COR-L47 (cell line): ENCODE results near the gene DDX41.

ENCODE experiments used
- DNase-seq: peaks from one replicate; lab custom pipeline; 2025; lab: John Stamatoyannopoulos, UW

Gene DDX41

DNA sequence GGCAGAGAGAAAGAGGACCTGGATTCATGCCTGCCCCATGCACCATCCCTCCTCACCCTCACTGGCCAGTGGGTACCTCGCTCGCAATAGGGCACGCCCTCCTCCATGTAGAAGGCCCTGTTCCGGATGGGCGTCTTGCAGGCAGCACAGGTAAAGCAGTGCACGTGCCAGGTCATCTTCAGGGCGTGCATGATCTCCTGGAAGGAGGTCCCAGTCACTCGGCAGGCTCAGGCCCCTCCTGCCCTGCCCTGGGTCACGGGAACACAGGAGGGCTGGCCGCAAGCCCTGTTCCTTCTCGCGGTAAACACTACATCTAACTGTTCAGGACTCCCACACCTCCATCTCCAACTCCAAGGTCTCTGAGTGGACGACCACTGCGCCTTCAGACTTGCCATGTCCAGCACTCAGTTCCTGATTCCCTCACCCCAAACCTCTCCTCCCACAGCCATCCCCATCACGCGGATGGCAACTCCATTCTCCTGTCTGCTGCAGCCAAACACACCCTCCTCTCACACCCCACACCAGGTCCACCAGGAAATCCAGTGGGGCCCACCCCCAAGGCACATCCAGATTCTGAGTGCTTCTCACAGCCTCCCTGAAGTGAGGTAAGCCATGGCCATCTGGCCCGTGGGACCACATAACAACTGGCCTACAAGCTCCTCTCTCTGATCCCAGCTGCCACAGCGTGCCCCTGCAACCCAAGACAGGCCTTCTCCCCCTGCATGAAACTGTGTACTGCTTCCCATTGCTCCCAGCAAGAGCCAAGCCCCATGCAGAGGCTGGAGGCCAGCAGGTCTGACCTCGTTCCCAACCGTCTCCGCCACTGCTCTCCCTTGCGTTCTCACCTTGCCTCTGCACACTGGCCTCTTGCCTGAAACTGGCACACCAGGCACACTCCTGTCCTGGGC is 32.5 kb downstream of the DDX41 start:
- DNase-seq, result no peak

DNA sequence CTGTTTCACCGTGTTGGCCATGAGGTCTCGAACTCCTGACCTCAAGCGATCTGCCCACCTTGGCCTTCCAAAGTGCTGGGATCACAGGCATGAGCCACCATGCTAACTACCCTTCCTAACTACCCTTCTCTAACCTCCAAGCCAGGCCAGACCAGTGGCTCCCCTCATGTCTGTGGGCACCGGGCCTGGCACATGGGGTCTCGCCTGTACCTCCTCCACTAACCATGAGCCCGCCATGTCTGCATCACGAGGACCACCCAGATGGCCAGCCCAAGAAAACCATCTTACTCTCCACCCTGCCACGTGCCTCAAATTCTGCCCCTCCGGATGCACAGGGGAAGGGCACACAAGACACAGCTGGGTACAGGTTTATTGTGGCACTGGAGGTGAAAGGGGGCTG is 33.7 kb downstream of the DDX41 start:
- no peak for DNase-seq

DNA sequence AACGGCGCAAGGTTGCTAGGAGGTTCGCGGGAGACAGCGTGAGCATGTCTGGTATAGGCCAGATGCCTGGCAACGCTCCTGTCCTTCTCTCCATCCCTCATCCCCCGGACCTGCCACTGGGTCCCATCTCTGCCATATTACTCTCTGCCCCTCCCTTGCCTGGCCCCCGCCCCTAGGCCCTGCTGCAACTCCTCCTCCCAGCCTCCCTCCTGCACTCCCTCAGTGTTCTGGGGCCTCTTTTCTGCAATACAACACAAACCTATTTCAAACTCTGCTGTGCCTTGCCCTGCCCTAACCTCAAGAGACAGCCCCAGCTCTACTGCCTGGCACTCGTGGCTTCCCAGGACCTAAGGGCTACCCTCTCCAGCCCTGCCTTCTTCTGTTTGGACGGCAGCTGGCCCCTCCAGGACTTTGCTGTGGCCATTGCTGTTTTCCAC is 34.4 kb downstream of the DDX41 start:
- DNase-seq, result no peak

DNA sequence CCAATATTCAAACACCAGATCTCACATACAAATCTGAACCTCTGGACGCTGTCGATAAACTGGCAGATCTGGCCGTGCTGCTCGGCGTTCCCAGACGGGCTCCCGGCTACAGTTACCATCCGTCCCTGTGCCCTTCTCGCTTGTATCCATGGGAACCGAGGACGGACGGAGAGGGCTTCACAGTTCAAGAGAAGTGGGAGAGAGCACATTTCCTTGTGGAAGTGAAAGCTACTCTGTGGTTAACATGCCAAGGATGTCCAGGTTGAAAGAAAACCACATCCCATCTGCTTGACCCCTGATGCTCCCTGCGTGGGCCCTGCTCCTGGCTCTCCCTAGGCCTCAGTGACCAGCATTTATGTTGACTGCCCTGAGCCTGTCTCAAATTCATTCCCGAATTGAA is 37.0 kb downstream of the DDX41 start:
- no peak for DNase-seq

DNA sequence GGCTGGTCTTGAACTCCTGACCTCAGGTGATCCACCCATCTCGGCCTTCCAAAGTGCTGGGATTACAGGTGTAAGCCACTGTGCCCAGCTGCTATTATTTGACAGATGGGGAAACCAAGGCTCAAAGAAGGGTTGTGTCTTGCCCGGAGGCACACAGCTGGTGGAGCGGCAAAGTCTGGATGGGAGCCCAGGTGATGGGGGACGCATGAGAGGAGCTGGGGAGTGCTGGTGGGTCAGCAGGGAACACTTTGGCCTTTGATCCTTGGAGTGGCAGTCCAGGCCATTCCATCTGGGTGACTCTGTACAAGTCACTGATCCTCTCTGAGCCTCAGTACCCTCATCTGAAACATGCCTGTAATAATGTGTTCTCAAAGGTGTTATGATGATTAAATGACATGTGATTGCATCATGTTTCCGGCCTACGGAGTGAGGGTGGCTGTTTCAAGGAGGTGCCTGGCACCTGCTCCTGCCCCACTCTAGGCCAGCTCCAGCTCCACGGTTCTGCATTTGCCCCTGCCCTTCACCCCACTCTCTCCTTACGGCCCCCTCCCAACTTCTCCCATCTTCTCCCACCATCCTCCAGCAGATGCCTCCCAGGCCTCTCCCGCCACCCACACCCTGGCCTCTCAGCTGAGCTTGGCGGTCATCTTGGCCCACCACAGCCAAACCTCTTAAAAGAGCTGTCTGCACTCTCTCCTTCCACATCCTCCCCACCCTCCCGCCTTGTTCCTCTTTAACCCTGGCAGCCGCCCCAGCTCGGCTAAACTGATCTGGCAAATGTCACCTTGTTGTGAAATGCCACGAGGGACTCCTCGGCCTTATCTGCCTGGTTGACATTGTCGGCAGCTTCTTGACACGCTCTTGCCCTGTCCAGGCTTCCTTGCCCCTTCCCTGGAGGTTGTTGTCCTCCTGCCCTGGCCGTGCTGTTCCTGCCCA is 37.8 kb downstream of the DDX41 start:
- DNase-seq, result no peak

GRCh38 chr5:177477701-177478477 is 38.9 kb downstream of the DDX41 start:
- DNase-seq, result no peak

DNA sequence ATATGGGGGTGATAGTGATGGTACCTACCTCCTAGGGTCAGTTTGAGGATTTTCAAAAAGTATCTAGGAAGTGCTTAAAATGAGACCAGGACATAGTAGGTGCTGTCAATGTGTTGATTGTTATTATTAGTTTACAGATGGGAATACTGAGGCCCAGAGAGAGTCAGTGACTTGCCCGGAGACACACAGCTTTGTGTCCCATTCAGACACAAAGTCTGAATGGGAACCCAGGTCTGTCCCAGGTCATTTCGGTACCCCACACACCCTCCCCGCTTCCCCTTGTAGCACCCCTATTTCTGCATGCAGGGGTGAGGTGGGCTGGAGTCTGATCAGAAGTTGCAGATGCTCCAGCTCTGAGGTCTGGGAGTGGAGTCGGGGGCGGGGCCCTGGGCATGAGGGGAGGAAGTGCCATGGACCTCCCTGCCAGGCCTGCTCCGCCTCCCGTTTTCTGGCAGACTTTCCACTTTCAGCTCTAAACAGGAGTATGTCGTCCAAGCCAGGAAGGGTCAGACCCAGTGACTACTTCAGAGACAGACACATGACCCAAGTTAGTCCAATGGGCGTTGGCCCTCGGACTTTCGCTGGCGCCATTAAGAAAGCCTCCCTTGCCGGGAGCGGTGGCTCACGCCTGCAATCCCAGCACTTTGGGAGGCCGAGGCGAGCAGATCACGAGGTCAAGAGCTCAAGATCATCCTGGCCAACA is 40.1 kb downstream of the DDX41 start:
- no peak for DNase-seq

DNA sequence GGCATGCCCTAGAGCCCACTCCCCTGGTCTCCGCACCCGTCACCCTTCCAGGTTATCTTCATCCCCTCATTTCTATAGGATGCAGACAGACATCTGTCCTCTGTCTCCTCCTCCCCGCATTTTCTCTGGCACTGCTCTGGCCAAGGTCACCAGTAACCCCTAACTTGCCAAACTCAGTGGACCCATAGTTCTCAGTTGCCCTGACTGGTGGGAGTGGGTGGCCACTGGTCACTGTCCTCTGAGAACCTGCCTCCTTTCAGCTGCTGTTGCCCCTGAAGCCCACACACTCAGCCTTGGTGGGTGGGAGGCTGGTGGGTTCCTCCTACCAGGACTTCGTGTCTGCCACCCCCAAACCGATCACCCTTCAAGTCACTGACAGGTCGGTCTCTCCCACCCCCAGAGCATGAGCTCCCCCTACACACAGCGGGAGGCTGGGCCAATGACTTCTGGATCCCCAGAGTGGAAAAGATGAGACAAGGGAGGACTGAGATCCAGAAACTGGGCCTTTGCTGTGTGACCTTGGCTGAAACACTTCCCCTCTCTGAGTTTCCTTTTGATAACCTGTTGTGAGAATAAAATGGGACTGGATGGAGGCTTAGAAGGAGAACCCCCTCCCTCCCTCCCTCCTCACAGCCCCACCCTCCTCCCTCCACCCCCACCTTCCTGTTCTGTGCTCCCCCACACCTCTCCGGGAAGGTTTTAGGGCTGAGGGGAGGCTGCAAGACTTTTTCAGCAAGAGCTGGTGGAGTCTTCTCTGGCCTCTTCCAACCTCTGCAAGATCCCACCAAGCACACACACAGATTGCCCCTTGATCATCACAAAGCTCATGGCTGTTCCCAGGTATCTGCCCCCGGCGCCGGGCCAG is 41.0 kb downstream of the DDX41 start:
- no peak for DNase-seq

DNA sequence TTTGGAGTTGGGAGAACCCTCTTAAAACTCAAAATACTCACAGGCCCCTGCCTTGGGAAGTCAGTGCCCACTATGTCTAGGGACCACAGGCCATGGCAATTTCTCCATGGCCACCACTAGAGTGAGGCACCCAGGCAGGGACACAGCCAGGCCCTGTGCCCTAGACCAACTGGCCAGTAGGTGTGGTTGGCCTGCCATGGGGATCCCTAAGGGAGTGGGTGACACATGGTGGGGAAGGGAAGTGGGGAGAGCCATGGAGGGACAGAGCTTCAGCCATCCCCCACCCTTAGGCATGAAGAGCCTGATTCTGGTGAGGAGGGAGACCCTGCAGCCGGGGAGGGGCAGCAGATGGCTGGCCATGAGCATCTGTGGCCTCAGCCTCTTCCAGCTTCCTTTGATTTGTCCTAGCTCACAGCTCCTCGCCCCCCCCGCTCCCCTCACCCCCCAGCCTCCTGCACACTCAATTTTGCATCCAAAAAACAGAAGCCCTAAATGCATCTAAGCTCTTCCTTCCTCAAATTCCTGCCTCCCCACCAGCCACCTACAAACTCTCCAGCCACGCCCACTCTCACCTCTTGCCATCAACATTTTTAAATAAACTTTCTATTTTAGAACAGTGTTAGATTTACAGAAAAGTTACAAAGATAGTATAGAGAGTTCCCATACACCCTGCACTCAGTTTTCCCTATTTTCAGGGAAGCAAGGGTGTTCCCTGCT is 41.8 kb downstream of the DDX41 start:
- no peak for DNase-seq

- no peak for DNase-seq
Measured at GRCh38 chr5:177474002-177474476, 42.7 kb downstream of the DDX41 start.

DNA sequence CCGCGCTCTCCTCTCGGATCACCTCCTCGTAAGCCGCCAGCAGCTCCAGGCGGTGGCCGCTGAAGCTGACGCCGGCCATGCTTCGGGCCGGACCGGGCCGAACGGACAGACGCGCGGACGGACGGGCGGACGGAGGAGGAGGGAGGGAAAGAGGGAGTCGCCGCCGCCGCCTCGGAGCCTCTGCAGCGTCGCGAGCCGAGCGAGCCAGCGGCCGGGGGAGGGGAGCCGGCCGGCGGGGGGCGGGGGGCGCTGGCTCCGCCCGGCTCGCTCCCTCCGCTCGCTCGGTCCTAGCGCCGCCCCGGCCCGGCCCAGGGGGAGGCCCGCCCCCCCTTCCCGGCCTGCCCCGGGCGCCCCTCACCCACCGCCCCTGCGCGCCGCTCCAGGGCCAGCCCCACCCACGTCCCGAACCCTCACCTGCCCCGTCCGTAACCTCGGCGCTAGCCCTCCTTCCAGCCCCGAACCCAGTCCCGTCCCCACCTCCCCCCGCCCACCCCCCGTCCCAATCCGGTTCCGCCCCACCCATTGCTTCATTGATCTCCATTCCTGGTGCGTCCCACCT is 43.2 kb downstream of the DDX41 start, which contains the start of gene DBN1:
Gene DBN1 (minus strand): TSS at position 192 of the 559 bp plus-strand sequence. CDS start 113 bp downstream, at position 79.
- peak; percentile 60 for DNase-seq

DNA sequence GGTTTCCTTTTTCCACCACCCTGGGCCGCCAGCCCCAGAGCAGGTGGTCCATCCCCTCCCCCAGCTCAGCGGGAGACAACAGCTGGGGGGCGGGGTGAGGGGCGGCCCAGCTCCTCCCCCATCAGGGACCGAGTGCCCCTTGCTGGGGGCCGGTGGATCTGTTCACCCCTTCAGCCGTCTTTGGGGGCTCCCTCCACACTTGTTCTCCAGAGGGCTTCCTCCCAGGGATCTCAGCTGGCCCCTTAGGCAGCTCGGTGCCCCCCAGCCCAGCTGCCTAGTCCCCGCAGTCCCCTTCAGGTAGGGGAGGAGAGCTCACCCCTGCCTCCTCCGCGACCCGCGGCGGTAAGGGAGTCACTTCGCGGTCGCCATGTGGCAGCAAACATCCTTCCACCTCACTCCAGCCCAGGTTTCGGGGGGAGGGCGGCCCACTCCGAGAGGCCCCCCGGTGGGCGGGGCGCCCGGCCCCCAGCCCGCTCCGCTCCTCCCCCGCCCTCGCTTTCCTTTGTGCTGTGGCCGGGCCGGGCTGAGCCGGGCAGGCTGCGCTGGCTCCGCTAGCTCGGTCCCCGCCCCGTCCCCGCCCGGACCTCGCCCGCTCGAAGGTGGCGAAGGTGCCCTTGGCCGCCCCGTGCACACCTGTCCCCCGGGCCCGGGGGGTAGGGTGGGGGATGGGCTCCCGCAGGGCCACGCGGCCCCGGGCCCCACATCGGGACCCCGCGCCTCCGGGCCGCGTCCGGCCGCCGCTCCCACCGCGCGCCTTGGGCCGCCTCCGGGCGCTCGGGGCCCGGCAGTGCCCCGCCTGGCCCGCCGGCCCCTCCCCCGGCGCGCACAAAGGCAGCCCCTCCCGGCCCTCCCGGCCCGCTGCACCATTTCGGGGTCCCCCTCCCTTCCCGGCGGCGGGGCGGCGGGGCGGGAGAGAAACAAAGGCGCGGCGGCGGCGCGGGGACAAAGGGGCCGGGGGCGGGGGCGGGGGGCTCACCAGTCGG is 44.0 kb downstream of the DDX41 start:
- DNase-seq, result peak; percentile 20

GRCh38 chr5:177471610-177472356 is 45.0 kb downstream of the DDX41 start:
- peak; percentile 17 for DNase-seq

DNA sequence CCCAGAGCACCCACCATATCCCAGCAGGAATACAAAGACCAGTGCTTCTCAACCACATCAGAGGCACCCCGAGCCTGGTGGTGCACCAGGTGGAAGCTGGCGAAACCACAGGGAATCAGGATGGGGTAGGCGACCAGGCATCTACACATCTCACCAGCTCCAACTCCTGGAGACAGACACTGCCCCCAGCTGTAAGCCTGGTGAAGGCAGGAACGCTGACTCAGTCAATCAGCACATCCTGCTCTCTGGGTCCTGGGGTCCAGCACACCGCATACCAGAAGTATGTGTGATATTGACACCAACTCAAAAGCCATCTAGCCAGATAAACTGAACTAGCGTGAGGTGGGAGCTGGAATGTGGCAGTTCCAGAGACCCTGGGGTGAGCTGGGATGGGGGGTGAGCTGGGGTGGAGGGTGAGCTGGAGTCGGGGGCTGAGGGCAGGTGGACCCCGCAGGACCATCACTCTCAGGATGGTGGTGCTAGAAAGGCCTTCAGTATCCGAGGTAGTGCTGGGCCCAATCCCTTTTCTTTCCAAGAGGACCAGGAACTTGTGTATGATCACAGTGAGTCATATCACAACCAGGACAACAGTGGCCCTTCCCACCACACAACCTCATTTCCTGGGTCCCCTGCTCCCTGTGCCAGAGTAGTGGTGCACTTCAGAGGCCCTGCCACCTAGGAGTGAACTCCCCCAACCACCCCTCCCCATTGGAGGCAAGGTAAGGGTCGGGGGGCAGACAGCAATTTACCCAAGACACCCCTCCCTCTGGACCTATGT is 45.8 kb downstream of the DDX41 start:
- no peak for DNase-seq

- DNase-seq, result peak; percentile 55
Measured at GRCh38 chr5:177469750-177470525, 46.8 kb downstream of the DDX41 start.
